Uterus (tissue), 4 donors: ENCODE results near the gene SIX5. TPM values are rescaled to one million over a fixed set of nuclear protein-coding genes. Genes with fewer than 3 reads are reported as not detected.
A peak's percentile ranks its signal among the peaks of the same experiment; 100 is the strongest.

Experiments
- DNase-seq, 2 donors: peaks; one replicate each; pipeline ENCODE4 v3.0.0-alpha.2; 2019 to 2020
- H3K27ac ChIP-seq, 2 donors: fragments of 200-600 bp; sonication (generic); 1 replicate in 1 of 2; 2 replicates in 1 of 2; pipeline ENCODE4 v1.5.1; 2016 to 2018
- H3K27me3 ChIP-seq, 2 donors: fragments of 200-600 bp; sonication (generic); one replicate each; pipeline ENCODE4 v1.5.1; 2018 to 2019; ENCODE audit warnings: control low read depth in 1 of 2
- H3K36me3 ChIP-seq, 2 donors: fragments of 200-600 bp; sonication (generic); one replicate each; pipeline ENCODE4 v1.5.1; 2019; ENCODE audit warnings: control low read depth in 1 of 2
- H3K4me1 ChIP-seq, 2 donors: fragments of 200-600 bp; sonication (generic); one replicate each; pipeline ENCODE4 v1.5.1; 2018 to 2019; ENCODE audit warnings: control low read depth in 1 of 2
- H3K4me3 ChIP-seq, 2 donors: fragments of 200-600 bp; sonication (generic); 1 replicate in 1 of 2; 2 replicates in 1 of 2; pipeline ENCODE4 v1.5.1; 2018 to 2019; ENCODE audit warnings: mild to moderate bottlenecking in 1 of 2
- H3K9me3 ChIP-seq, 2 donors: fragments of 200-600 bp; sonication (generic); one replicate each; pipeline ENCODE4 v1.5.1; 2019; ENCODE audit warnings: control low read depth in 1 of 2
- CTCF ChIP-seq, 4 experiments: fragments of 200-600 bp in 2 of 4; fragments of 450-650 bp in 2 of 4; sonication (generic) in 2 of 4; IDR thresholded peaks; one replicate each; pipeline ENCODE4 v1.5.1; 2016 to 2019; ENCODE audit warnings: antibody characterized with exemption in 4 of 4, mild to moderate bottlenecking in 2 of 4, moderate library complexity in 1 of 4
- POLR2A ChIP-seq, 2 donors: fragments of 450-650 bp; IDR thresholded peaks; one replicate each; pipeline ENCODE4 v1.6.1; 2016; ENCODE audit warnings: antibody characterized with exemption in 2 of 2, mild to moderate bottlenecking in 1 of 2, moderate library complexity in 1 of 2
- intact Hi-C: fragments of 100-400 bp; cut with DNase I; formaldehyde crosslinking; loops from one replicate; pipeline ENCODE4 v1.15.1; 2023; ENCODE audit warnings: low total_unique reads
- total RNA-seq, 4 donors: library from RNA; depleted of rRNA in 3 of 4; stranded (reverse); fragments of >200 nt in 3 of 4; gene quantifications; one replicate each; pipeline versions ENCODE4 v1.1.0 to v1.2.4, GENCODE V29; 2014 to 2023
- donor health status: DM: yes; HTN: yes; CAD: no.

SIX5 gene
- 10 to 100 TPM in 2 of 4 donors, 1 to 10 TPM in 2; 4.4 to 48.9 (median 12.5) TPM for total RNA-seq

DNA sequence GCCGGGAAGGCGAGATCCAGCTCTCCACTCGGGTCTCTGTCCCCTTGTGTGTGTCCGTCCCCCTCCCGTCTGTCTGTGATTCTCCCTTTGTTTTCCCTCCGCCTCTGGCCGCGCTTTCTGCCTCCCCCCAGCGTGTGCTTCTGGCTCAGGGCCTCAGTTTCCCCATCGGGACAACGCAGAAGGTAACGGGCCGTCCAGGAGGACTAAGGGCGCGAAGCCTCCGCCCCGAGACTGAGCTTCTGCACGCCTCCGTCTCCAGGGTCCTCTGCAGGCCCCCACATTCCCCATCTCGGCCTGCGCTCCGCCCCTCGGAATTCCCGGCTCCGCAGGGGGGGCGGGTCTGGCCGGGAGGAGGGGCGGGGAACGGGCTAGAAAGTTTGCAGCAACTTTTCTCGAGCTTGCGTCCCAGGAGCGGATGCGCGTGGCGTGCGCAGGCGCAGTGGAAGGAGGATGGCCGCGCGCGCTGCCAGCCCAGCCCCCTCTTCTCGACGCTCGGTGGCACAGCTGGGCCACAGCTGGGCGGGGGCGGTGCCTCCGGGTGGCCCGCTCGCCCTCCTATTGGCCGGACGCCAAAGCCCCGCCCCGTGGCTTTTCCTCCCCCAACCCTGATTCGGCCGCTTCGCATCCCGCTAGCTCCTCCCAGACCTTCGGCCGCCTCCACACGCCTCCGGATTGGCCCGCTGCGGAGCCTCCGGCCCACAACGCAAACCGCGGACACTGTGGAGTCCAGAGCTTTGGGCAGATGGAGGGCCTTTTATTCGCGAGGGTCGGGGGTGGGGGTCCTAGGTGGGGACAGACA, at the start of gene SIX5:
SIX5 (minus strand) TSS at position 269 of the 799 bp plus-strand sequence. CDS start 408 bp downstream, outside the sequence.
- Histone ChIP-seq H3K27me3 (no peaks in the 10 kb centered on the region), H3K9me3 (no peaks in the 10 kb centered on the region), H3K27ac (peak within 1 kb of the TSS; percentile 90 to 92), H3K36me3 (no peaks in the 10 kb centered on the region), H3K4me1 (peaks cover 6 to 28% of the 10 kb centered on the region in 2 donors), H3K4me3 (peak within 1 kb of the TSS; percentile 47 to 94)
- TF ChIP-seq CTCF (IDR thresholded peaks at IDR 0.05) (peak in 1 of 4 experiments; percentile 45), POLR2A (IDR thresholded peaks at IDR 0.05) (peak; percentile 87 to 93)
- intact Hi-C loops = no loop called here
- DNase-seq = peak; percentile 98 to 99

- intact Hi-C loops = no loop called here
- no peaks in the 10 kb centered on the region for H3K36me3 ChIP-seq
- DNase-seq = no peak
Observed at GRCh38 chr19:45817725-45818301, 48.8 kb upstream of the SIX5 start.

DNA sequence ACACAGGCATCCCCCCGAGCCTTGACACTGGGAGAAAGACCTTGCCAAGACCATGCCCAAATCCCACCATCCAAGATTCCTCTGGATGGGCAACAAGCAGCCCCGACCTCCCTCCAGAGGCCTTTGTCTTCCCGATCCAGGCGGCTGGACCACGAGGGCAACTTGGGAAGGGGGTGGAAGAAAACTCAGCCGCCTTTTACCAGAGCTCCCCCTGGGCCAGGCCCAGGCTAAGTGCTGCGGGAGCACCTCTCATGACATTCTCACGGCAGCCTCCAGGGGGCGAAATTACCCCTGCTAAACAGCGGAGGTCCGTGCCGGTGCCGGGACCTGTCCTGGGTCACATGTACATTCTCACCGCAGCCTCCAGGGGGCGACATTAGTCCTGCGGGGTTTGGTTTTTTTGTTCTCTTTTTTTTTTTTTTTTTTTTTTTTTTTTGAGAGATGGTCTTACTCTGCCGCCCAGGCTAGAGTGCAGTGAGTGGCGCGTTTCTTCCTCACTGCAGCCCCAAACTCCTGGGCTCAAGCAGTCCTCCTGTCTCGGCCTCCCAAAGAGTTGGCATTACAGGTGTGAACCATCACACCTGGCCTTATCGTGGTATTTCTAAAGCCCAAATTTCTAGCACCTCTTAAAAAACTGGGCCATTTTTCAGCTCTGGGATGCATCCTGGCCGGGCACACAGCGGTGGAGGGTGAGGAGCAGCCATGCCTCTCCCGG, 48.1 kb upstream of the SIX5 start:
- Histone ChIP-seq H3K36me3 (no peaks in the 10 kb centered on the region), H3K4me3 (no peak overlapping the region), H3K27ac (peak overlapping the region in 1 of 2 donors; percentile 39), H3K9me3 (no peaks in the 10 kb centered on the region), H3K27me3 (no peaks in the 10 kb centered on the region), H3K4me1 (no peaks in the 10 kb centered on the region)
- TF ChIP-seq POLR2A (IDR thresholded peaks at IDR 0.05) = no peak
- TF ChIP-seq CTCF (IDR thresholded peaks at IDR 0.05) = peak; percentile 94 to 97 (median 95)
- DNase-seq = peak; percentile 92 to 93
- intact Hi-C loops = no loop called here

More at GRCh38 chr19:45817725-45818301, 48.8 kb upstream of the SIX5 start:
- Histone ChIP-seq H3K27me3 (no peaks in the 10 kb centered on the region), H3K9me3 (no peaks in the 10 kb centered on the region), H3K4me1 (no peaks in the 10 kb centered on the region), H3K4me3 (no peak overlapping the region), H3K27ac (no peak overlapping the region)
- TF ChIP-seq POLR2A (IDR thresholded peaks at IDR 0.05) (no peak), CTCF (IDR thresholded peaks at IDR 0.05) (no peak)

DNA sequence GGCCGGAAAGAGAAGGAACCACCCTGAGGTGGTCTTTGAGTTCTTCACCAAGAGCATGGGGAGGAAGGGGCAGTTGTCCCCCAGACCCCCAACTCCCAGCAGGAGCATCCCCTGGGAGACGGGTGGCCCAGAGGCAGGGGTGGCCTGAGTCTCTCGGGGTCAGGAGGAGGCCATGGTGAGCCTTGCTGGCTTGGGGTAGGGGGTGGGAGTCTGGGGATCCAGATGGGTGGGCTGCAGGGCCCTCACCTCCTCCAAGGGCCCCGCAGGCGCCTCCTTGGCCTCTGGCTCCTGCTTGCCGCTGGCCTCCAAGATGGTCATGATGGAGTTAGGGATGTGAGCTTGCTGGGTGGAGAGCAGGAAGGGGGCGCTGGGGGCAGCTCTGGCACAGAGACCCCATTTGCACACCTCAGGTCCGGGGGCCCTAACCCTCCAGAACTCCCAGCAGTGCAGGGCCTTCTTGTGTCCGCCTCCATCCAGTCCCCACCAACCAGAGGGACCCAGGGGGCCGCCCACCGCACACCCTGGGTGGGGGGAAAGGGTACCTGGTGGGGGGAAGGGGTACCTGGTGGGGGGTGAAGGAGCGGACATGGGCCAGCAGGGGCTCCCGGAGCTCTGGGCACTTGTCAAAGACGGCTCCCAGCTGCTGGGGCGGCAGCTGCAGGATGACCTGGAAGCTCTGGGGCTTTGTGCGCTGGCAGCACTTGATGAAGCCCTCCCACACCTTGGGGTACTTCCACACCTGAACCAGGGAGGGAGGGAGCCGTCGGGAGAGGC, 47.4 kb upstream of the SIX5 start:
- peak overlapping the region; percentile 13 to 59 for H3K27ac ChIP-seq
- no peak for TF ChIP-seq CTCF (IDR thresholded peaks at IDR 0.05)
- TF ChIP-seq POLR2A (IDR thresholded peaks at IDR 0.05) = no peak
- intact Hi-C loops = no loop called here
- H3K36me3 ChIP-seq = no peaks in the 10 kb centered on the region
- DNase-seq = no peak
- no peaks in the 10 kb centered on the region for H3K4me1 ChIP-seq
- no peaks in the 10 kb centered on the region for H3K27me3 ChIP-seq
- H3K4me3 ChIP-seq = no peak overlapping the region
- no peaks in the 10 kb centered on the region for H3K9me3 ChIP-seq
